ENCODE results near the gene NABP1. TPM values are rescaled to one million over a fixed set of nuclear protein-coding genes. Genes with fewer than 3 reads are reported as not detected.

Gene NABP1
- total RNA-seq, 1 donor from 2014 or later, result 15.3 TPM

DNA sequence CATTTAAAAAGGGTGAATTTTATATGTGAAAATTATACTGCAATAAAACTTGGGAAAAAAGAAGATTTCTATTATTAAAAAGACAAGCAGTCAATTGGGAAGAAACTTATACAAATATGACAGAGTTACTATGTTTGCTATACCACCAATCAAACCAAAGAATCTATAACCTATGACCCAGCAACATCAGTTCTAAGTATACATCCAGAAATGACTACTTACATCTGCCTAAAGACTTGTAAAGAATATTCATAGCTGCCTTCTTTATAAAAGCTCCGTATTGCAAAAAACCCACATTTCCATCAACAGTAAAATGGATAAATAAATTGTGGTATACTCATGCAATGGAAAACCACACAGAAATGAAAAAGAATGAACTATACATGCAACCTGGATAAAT lies 32.9 kb upstream of the NABP1 start:
- Mint-ChIP-seq H3K27ac (no peak overlapping the region), H3K36me3 (no peaks in the 10 kb centered on the region), H3K9me3 (no peaks in the 10 kb centered on the region), H3K27me3 (no peaks in the 10 kb centered on the region), H3K4me3 (no peak overlapping the region), H3K4me1 (ENCODE audit: unreplicated experiment) (peaks cover 4% of the 10 kb centered on the region)
- TF ChIP-seq CTCF (conservative IDR thresholded peaks at IDR 0.05), result no peak
- no peak for DNase-seq (ENCODE audit: extremely low spot score, unreplicated experiment)

- Mint-ChIP-seq H3K9me3 (no peaks in the 10 kb centered on the region), H3K27ac (no peak overlapping the region), H3K36me3 (no peaks in the 10 kb centered on the region), H3K4me1 (ENCODE audit: unreplicated experiment) (peaks cover 4% of the 10 kb centered on the region), H3K27me3 (no peaks in the 10 kb centered on the region), H3K4me3 (no peak overlapping the region)
- DNase-seq (ENCODE audit: extremely low spot score, unreplicated experiment), result no peak
- TF ChIP-seq CTCF (conservative IDR thresholded peaks at IDR 0.05), result no peak
These were observed 32.3 kb upstream of the NABP1 start for GRCh38 chr2:191645434-191646162.

DNA sequence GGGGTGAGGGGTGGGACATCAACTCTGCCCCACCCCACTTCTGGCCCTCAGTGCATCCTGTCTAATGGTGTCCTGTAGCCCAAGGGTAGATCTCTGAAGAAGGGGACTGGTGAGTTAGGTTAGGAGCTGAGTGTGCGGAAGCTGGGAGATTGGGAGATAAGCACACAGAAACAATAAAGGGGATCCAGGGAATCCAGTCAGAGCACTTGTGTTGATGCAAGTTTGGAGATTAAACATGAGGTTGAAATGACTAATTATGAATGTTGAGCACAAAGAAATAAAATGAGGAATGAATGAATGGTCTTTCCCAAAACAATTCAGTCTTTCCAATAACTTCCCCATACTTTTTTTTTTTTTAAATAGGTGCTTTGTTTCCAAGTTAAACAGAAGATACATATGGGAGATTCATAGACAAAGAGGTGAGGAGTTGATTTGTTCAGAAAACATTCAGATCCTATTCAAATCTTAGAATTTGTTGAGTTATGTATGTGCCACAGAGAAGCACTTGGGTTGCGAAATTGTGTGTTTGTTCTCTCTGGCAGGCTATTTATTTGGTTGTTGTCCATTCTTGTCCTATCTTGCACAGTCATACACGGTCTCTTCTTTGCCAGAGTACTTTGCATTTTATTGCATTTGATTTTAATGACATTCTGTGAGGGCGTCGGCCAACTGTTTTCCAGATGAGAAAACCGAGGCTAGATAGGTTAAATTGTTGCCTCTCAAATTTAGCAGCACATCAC lies 31.6 kb upstream of the NABP1 start:
- no peak for DNase-seq (ENCODE audit: extremely low spot score, unreplicated experiment)
- no peaks in the 10 kb centered on the region for H3K9me3 Mint-ChIP-seq
- H3K36me3 Mint-ChIP-seq, result no peaks in the 10 kb centered on the region
- H3K4me1 Mint-ChIP-seq (ENCODE audit: unreplicated experiment), result peaks cover 4% of the 10 kb centered on the region
- no peaks in the 10 kb centered on the region for H3K27me3 Mint-ChIP-seq
- H3K27ac Mint-ChIP-seq, result no peak overlapping the region
- TF ChIP-seq CTCF (conservative IDR thresholded peaks at IDR 0.05), result no peak
- H3K4me3 Mint-ChIP-seq, result no peak overlapping the region

GRCh38 chr2:191649519-191649918 lies 28.4 kb upstream of the NABP1 start:
- no peak overlapping the region for H3K27ac Mint-ChIP-seq
- no peak for DNase-seq (ENCODE audit: extremely low spot score, unreplicated experiment)
- no peaks in the 10 kb centered on the region for H3K4me1 Mint-ChIP-seq (ENCODE audit: unreplicated experiment)
- no peaks in the 10 kb centered on the region for H3K9me3 Mint-ChIP-seq
- H3K27me3 Mint-ChIP-seq, result no peaks in the 10 kb centered on the region
- H3K4me3 Mint-ChIP-seq, result no peak overlapping the region
- no peaks in the 10 kb centered on the region for H3K36me3 Mint-ChIP-seq
- TF ChIP-seq CTCF (conservative IDR thresholded peaks at IDR 0.05), result no peak

GRCh38 chr2:191650896-191651773 lies 26.8 kb upstream of the NABP1 start:
- TF ChIP-seq CTCF (conservative IDR thresholded peaks at IDR 0.05), result no peak
- no peak overlapping the region for H3K27ac Mint-ChIP-seq
- no peaks in the 10 kb centered on the region for H3K9me3 Mint-ChIP-seq
- H3K36me3 Mint-ChIP-seq, result no peaks in the 10 kb centered on the region
- H3K4me1 Mint-ChIP-seq (ENCODE audit: unreplicated experiment), result no peaks in the 10 kb centered on the region
- H3K4me3 Mint-ChIP-seq, result no peak overlapping the region
- H3K27me3 Mint-ChIP-seq, result no peaks in the 10 kb centered on the region
- DNase-seq (ENCODE audit: extremely low spot score, unreplicated experiment), result no peak
